ENCODE results near the gene PNKD.

The PNKD gene

DNA sequence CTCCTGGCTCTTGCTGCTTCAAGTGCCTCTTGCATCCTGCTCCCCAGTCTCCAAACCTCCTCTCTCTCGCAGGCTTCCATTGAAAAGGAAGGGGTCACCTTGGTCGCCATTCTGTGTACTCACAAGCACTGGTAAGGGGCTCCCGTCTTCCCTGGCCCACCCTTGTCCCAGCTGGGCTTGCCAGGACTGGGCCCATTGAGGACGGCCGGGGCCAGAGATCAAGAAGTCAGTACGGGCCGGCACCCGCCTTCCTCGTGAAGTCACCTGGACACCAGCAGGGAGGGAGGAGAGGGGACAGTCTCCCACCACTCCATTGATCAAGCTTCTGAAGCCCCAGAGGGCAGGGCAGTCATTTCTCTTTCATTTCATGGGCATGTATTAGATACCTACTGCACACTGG, 70.3 kb downstream of the PNKD start:
- Histone ChIP-seq H3K36me3 (ENCODE audit: control insufficient read depth, insufficient read depth, low read length) (no peaks in the 10 kb centered on the region), H3K4me3 (ENCODE audit: insufficient read depth, low read depth, low read length, poor library complexity, severe bottlenecking) (no peak overlapping the region), H3K27me3 (replicated peaks; ENCODE audit: control insufficient read depth, insufficient read depth, low read length, poor library complexity, severe bottlenecking) (no peaks in the 10 kb centered on the region), H3K27ac (ENCODE audit: insufficient read depth, low read length, poor library complexity, severe bottlenecking) (no peak overlapping the region), H3K9me3 (ENCODE audit: control insufficient read depth, low read length) (no peaks in the 10 kb centered on the region), H3K4me1 (ENCODE audit: control insufficient read depth, insufficient read depth, low read length, poor library complexity, severe bottlenecking) (no peaks in the 10 kb centered on the region)
- DNase-seq = no peak

DNA sequence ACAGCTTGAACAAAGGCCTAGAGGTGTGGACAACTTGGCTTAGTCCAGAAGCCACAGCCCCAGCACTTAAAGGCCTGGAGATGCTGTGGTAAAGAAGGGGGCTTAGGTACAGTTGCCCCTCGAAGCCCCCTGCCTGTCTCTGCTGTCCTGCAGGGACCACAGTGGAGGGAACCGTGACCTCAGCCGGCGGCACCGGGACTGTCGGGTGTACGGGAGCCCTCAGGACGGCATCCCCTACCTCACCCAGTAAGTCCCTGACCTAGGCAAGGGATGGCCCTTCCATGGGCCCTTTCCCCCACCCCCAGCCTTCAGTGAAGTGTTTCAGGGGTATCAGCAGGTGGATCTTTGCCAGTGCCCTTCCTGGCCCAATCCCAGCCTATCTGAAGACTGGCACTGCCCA, 71.1 kb downstream of the PNKD start:
- Histone ChIP-seq H3K4me1 (ENCODE audit: control insufficient read depth, insufficient read depth, low read length, poor library complexity, severe bottlenecking) (no peaks in the 10 kb centered on the region), H3K27ac (ENCODE audit: insufficient read depth, low read length, poor library complexity, severe bottlenecking) (no peak overlapping the region), H3K27me3 (replicated peaks; ENCODE audit: control insufficient read depth, insufficient read depth, low read length, poor library complexity, severe bottlenecking) (no peaks in the 10 kb centered on the region), H3K36me3 (ENCODE audit: control insufficient read depth, insufficient read depth, low read length) (no peaks in the 10 kb centered on the region), H3K4me3 (ENCODE audit: insufficient read depth, low read depth, low read length, poor library complexity, severe bottlenecking) (no peak overlapping the region), H3K9me3 (ENCODE audit: control insufficient read depth, low read length) (no peaks in the 10 kb centered on the region)
- DNase-seq = no peak

DNA sequence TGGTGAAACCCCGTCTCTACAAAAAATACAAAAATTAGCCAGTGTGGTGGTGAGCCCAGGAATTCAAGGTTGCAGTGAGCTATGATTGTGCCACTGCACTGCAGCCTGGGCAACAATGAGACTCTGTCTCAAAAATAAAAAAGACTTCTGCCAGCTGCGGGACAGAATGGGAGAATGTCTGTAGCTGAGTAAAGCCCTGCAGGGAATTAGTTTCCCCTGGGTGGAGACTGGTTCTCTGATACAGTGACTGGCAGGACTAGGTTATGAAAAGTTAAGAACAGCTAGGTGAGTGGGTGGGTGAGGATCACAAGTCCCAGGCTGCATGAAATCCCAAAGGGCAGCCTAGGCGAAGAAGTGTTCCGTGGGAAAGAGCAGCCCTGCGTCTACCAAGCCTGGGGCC, 72.5 kb downstream of the PNKD start:
- Histone ChIP-seq H3K27me3 (replicated peaks; ENCODE audit: control insufficient read depth, insufficient read depth, low read length, poor library complexity, severe bottlenecking) (no peaks in the 10 kb centered on the region), H3K27ac (ENCODE audit: insufficient read depth, low read length, poor library complexity, severe bottlenecking) (no peak overlapping the region), H3K36me3 (ENCODE audit: control insufficient read depth, insufficient read depth, low read length) (no peaks in the 10 kb centered on the region), H3K4me3 (ENCODE audit: insufficient read depth, low read depth, low read length, poor library complexity, severe bottlenecking) (no peak overlapping the region), H3K4me1 (ENCODE audit: control insufficient read depth, insufficient read depth, low read length, poor library complexity, severe bottlenecking) (no peaks in the 10 kb centered on the region), H3K9me3 (ENCODE audit: control insufficient read depth, low read length) (no peaks in the 10 kb centered on the region)
- no peak for DNase-seq

DNA sequence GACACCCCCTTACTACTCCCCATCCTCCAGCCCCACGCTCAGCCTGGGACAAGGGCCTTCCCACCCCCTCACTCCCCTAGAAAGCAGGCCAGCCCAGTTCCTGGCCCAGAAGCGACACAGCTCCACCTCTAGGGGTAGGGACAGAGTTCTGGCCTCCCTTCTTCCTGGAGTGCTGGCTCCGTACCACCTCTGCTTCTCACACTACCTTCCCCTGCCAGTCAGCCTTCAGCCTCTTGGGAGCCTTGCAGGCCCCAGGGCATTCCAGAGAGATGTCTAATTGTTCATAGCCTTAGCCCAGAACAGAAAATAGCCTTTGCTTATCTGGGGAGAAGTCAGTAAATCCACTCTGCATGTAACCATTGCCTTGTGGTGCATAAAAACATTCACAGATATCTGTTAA, 73.3 kb downstream of the PNKD start:
- no peaks in the 10 kb centered on the region for H3K36me3 ChIP-seq (ENCODE audit: control insufficient read depth, insufficient read depth, low read length)
- H3K4me1 ChIP-seq (ENCODE audit: control insufficient read depth, insufficient read depth, low read length, poor library complexity, severe bottlenecking) = no peaks in the 10 kb centered on the region
- H3K27me3 ChIP-seq (replicated peaks; ENCODE audit: control insufficient read depth, insufficient read depth, low read length, poor library complexity, severe bottlenecking) = no peaks in the 10 kb centered on the region
- H3K4me3 ChIP-seq (ENCODE audit: insufficient read depth, low read depth, low read length, poor library complexity, severe bottlenecking) = no peak overlapping the region
- DNase-seq = no peak
- no peaks in the 10 kb centered on the region for H3K9me3 ChIP-seq (ENCODE audit: control insufficient read depth, low read length)
- no peak overlapping the region for H3K27ac ChIP-seq (ENCODE audit: insufficient read depth, low read length, poor library complexity, severe bottlenecking)

DNA sequence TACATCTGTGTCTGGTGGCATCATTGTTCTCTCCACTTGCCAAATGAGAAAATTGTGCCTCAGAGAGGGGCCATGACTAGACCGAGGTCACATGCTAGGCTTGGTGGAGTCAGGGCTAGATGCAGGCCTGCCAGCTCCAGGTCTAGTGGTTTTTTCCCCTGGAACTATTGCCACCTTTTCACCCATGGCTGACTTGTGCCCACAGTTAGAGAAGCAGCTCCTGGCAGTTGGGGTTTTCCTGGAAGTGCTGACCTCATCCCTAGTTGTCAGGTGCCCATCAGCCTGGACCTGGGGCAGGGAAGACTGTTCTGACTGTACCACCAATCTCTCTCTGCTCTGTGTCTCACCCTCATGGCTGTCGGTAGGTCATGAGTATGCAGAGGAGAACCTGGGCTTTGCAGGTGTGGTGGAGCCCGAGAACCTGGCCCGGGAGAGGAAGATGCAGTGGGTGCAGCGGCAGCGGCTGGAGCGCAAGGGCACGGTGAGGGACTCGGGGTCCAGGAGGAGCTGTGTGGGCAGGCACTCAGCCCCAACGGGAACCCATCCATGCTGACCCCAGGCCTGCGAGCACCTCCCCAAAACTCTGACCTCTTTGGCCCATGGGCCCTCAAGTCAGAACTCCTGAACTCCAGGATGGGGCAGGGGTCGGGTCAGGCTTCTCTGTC, 73.9 kb downstream of the PNKD start:
- H3K27me3 ChIP-seq (replicated peaks; ENCODE audit: control insufficient read depth, insufficient read depth, low read length, poor library complexity, severe bottlenecking) = no peaks in the 10 kb centered on the region
- H3K4me3 ChIP-seq (ENCODE audit: insufficient read depth, low read depth, low read length, poor library complexity, severe bottlenecking) = no peak overlapping the region
- no peak overlapping the region for H3K27ac ChIP-seq (ENCODE audit: insufficient read depth, low read length, poor library complexity, severe bottlenecking)
- H3K4me1 ChIP-seq (ENCODE audit: control insufficient read depth, insufficient read depth, low read length, poor library complexity, severe bottlenecking) = no peaks in the 10 kb centered on the region
- H3K36me3 ChIP-seq (ENCODE audit: control insufficient read depth, insufficient read depth, low read length) = no peaks in the 10 kb centered on the region
- no peak for DNase-seq
- H3K9me3 ChIP-seq (ENCODE audit: control insufficient read depth, low read length) = no peaks in the 10 kb centered on the region

DNA sequence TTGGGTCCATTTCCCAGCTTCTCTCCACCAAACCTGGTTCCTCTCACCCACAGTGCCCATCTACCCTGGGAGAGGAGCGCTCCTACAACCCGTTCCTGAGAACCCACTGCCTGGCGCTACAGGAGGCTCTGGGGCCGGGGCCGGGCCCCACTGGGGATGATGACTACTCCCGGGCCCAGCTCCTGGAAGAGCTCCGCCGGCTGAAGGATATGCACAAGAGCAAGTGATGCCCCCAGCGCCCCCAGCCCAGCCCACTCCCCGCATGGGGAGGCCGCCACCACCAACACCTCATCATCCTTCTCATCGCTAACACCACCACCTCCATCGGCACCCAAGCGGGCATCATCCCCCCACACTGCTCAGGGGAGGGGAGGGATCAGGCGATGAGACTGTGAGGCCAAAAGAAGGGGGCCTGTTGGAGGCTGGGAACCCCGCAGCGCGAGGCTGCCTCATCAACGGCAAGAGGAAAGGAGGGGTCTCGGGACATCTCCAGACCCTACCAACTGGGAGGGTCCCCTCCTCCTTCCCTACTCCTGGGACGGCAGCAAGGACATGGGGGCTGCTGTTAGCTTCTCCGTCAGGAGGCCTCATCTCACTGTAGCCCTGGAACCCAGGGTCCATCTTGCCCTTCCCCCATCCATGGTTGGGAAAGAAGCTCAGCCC, 74.6 kb downstream of the PNKD start:
- Histone ChIP-seq H3K4me3 (ENCODE audit: insufficient read depth, low read depth, low read length, poor library complexity, severe bottlenecking) (no peak overlapping the region), H3K36me3 (ENCODE audit: control insufficient read depth, insufficient read depth, low read length) (no peaks in the 10 kb centered on the region), H3K4me1 (ENCODE audit: control insufficient read depth, insufficient read depth, low read length, poor library complexity, severe bottlenecking) (no peaks in the 10 kb centered on the region), H3K9me3 (ENCODE audit: control insufficient read depth, low read length) (no peaks in the 10 kb centered on the region), H3K27me3 (replicated peaks; ENCODE audit: control insufficient read depth, insufficient read depth, low read length, poor library complexity, severe bottlenecking) (no peaks in the 10 kb centered on the region), H3K27ac (ENCODE audit: insufficient read depth, low read length, poor library complexity, severe bottlenecking) (no peak overlapping the region)
- no peak for DNase-seq

DNA sequence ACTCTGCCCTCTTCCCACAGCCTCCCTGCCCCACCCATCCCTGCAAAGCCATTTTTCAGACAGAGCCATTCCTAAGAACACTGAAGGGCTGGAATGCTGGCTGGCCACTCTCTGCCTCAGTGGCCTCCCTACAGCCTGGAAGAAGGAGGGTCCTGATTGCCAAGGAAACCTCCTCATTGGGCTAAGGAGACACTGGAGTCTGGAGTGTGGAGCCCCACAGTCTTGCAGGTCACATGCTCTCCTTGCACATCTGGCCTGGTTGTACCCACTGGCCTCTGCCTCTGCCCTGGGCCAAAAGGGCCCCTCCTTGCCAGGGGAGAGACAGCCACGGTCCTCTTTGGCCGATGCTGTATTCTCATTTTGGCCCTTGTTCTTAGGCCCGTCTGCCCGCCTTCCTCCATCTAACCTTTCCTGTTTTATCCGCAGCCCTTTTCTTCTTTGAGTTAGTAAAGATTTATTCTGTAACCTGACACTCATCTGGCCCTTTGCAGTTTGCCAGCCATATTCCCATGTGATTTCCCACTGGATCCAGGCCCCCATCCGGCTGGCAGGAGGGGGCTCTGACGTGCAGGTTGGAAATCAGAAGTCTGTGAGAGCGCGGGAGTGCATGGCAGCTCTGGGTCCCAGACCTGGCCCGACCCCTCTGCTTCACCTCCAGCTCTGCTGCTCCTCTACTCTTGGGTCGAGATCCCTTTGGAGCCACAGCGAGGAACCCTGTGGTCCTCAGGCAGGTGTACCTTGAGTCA, 75.3 kb downstream of the PNKD start:
- no peak overlapping the region for H3K4me3 ChIP-seq (ENCODE audit: insufficient read depth, low read depth, low read length, poor library complexity, severe bottlenecking)
- no peak for DNase-seq
- H3K9me3 ChIP-seq (ENCODE audit: control insufficient read depth, low read length) = no peaks in the 10 kb centered on the region
- no peak overlapping the region for H3K27ac ChIP-seq (ENCODE audit: insufficient read depth, low read length, poor library complexity, severe bottlenecking)
- H3K27me3 ChIP-seq (replicated peaks; ENCODE audit: control insufficient read depth, insufficient read depth, low read length, poor library complexity, severe bottlenecking) = no peaks in the 10 kb centered on the region
- no peaks in the 10 kb centered on the region for H3K4me1 ChIP-seq (ENCODE audit: control insufficient read depth, insufficient read depth, low read length, poor library complexity, severe bottlenecking)
- no peaks in the 10 kb centered on the region for H3K36me3 ChIP-seq (ENCODE audit: control insufficient read depth, insufficient read depth, low read length)

DNA sequence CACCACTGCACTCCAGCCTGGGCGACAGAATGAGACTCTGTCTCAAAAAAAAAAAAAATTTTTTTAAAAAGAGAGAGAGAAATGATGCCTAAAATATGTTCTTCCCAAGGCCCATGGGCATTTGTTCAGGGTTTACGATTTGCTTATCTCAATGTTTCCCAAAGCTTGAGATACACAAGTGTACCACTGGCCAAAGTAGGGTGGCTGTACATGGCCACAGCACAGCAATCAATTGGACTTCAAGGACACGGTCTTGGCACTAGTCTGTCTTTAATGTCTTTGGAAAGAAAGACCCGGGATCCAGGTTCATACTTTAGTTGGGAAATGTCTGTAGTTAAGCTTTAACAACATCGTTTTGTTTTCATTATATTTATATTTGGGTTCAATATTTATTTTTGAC, 76.9 kb downstream of the PNKD start:
- DNase-seq = no peak
- Histone ChIP-seq H3K4me3 (ENCODE audit: insufficient read depth, low read depth, low read length, poor library complexity, severe bottlenecking) (no peak overlapping the region), H3K4me1 (ENCODE audit: control insufficient read depth, insufficient read depth, low read length, poor library complexity, severe bottlenecking) (no peaks in the 10 kb centered on the region), H3K9me3 (ENCODE audit: control insufficient read depth, low read length) (no peaks in the 10 kb centered on the region), H3K27ac (ENCODE audit: insufficient read depth, low read length, poor library complexity, severe bottlenecking) (no peak overlapping the region), H3K36me3 (ENCODE audit: control insufficient read depth, insufficient read depth, low read length) (no peaks in the 10 kb centered on the region), H3K27me3 (replicated peaks; ENCODE audit: control insufficient read depth, insufficient read depth, low read length, poor library complexity, severe bottlenecking) (no peaks in the 10 kb centered on the region)

DNA sequence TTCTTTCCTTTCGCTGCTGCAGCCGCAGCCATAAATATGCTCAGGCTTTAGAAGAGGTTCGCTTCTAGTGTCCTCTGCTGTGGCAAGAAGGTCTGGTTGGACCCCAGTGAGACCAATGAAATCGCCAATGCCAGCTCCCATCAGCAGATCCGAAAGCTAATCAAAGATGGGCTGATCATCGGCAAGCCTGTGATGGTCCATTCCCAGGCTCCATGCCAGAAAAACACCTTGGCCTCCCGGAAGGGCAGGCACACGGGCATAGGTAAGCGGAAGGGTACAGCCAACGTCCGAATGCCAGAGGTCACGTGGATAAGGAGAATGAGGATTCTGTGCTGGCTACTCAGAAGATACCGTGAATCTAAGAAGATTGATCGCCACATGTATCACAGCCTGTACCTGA, 83.7 kb downstream of the PNKD start:
- no peak for DNase-seq
- H3K4me1 ChIP-seq (ENCODE audit: control insufficient read depth, insufficient read depth, low read length, poor library complexity, severe bottlenecking) = no peaks in the 10 kb centered on the region
- no peak overlapping the region for H3K4me3 ChIP-seq (ENCODE audit: insufficient read depth, low read depth, low read length, poor library complexity, severe bottlenecking)
- H3K36me3 ChIP-seq (ENCODE audit: control insufficient read depth, insufficient read depth, low read length) = no peaks in the 10 kb centered on the region
- no peaks in the 10 kb centered on the region for H3K27me3 ChIP-seq (replicated peaks; ENCODE audit: control insufficient read depth, insufficient read depth, low read length, poor library complexity, severe bottlenecking)
- no peaks in the 10 kb centered on the region for H3K9me3 ChIP-seq (ENCODE audit: control insufficient read depth, low read length)
- no peak overlapping the region for H3K27ac ChIP-seq (ENCODE audit: insufficient read depth, low read length, poor library complexity, severe bottlenecking)

DNA sequence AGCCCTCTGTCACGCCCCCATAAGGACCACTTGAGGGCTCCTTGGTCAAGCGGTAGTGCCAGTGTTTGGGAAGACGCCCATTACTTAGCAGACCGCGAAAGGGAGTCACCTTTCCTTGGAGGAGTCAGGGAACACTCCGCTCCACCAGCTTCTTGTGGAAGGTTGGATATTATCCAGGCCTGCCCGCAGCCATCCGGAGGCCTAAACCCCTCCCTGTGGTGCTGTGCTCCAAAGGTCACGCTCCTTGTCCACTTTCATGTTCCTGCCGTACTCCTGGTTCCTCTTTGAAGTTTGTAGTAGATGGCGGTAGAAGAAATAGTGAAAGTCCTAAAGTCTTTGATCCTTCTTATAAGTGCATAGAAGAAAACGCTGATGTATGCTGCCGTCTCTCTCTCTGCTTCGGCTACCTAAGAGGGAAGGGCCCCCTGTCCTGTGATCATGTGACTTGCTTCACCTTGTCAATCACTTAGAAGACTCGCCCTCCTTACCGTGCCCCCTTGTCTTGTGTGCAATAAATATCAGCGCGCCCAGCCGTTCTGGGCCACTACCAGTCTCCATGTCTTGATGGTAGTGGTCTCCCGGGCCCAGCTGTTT, 84.6 kb downstream of the PNKD start:
- DNase-seq = no peak
- no peaks in the 10 kb centered on the region for H3K9me3 ChIP-seq (ENCODE audit: control insufficient read depth, low read length)
- no peak overlapping the region for H3K4me3 ChIP-seq (ENCODE audit: insufficient read depth, low read depth, low read length, poor library complexity, severe bottlenecking)
- no peaks in the 10 kb centered on the region for H3K4me1 ChIP-seq (ENCODE audit: control insufficient read depth, insufficient read depth, low read length, poor library complexity, severe bottlenecking)
- H3K27ac ChIP-seq (ENCODE audit: insufficient read depth, low read length, poor library complexity, severe bottlenecking) = no peak overlapping the region
- no peaks in the 10 kb centered on the region for H3K27me3 ChIP-seq (replicated peaks; ENCODE audit: control insufficient read depth, insufficient read depth, low read length, poor library complexity, severe bottlenecking)
- no peaks in the 10 kb centered on the region for H3K36me3 ChIP-seq (ENCODE audit: control insufficient read depth, insufficient read depth, low read length)

Data from effector memory CD4-positive, alpha-beta T cell (primary cell).